ENCODE data around the gene AP1S1.

GRCh38 chr7:101173752-101174244 is 19.5 kb downstream of the AP1S1 start:
- TF ChIP-seq EZH2 (IDR thresholded peaks at IDR 0.05; ENCODE audit: insufficient read depth, poor library complexity, severe bottlenecking): no peak
- no peak for TF ChIP-seq EZH2phosphoT487 (IDR thresholded peaks at IDR 0.05; ENCODE audit: insufficient read depth, low read depth)

All from GM23248 (cell line).